Activated naive CD4-positive, alpha-beta T cell treated with anti-CD3 and anti-CD28 coated beads for 36 hours (primary cell): ENCODE results near the gene KAZN. TPM values are rescaled to one million over a fixed set of nuclear protein-coding genes. Genes with fewer than 3 reads are reported as not detected.

ENCODE experiments used
- CTCF ChIA-PET: fragments of 350-600 bp; sonication (Branson Sonifier 250); formaldehyde crosslinking; loops from one replicate; lab custom pipeline; 2021; ENCODE audit warnings: antibody characterized with exemption; lab: Charles Lee
- DNase-seq: peaks from one replicate; pipeline ENCODE4 v3.0.0-alpha.2; 2020
- H3K27ac Mint-ChIP-seq: one replicate; pipeline ENCODE4 v1.8.0; 2021; ENCODE audit warnings: mild to moderate bottlenecking, mixed read lengths
- H3K27me3 Mint-ChIP-seq: one replicate; pipeline ENCODE4 v1.8.0; 2021; ENCODE audit warnings: low read depth, mixed read lengths
- H3K36me3 Mint-ChIP-seq: one replicate; pipeline ENCODE4 v1.8.0; 2021; ENCODE audit warnings: low read depth, mixed read lengths
- H3K4me1 Mint-ChIP-seq: one replicate; pipeline ENCODE4 v1.8.0; 2021; ENCODE audit warnings: low read depth, mixed read lengths
- H3K4me3 Mint-ChIP-seq: one replicate; pipeline ENCODE4 v1.8.0; 2021; ENCODE audit warnings: mild to moderate bottlenecking, moderate library complexity, mixed read lengths
- H3K9me3 Mint-ChIP-seq: one replicate; pipeline ENCODE4 v1.8.0; 2021; ENCODE audit warnings: mixed read lengths
- intact Hi-C: fragments of 100-400 bp; cut with micrococcal nuclease; formaldehyde crosslinking; loops from one replicate; pipeline ENCODE4 v1.15.1; 2023
- total RNA-seq, 2 experiments: library from RNA; stranded (reverse); gene quantifications; one replicate each; pipeline ENCODE4 v1.2.3, GENCODE V29; 2021

The KAZN gene
- total RNA-seq, 2 experiments from 2014 or later, result 0.55 to 0.59 TPM

DNA sequence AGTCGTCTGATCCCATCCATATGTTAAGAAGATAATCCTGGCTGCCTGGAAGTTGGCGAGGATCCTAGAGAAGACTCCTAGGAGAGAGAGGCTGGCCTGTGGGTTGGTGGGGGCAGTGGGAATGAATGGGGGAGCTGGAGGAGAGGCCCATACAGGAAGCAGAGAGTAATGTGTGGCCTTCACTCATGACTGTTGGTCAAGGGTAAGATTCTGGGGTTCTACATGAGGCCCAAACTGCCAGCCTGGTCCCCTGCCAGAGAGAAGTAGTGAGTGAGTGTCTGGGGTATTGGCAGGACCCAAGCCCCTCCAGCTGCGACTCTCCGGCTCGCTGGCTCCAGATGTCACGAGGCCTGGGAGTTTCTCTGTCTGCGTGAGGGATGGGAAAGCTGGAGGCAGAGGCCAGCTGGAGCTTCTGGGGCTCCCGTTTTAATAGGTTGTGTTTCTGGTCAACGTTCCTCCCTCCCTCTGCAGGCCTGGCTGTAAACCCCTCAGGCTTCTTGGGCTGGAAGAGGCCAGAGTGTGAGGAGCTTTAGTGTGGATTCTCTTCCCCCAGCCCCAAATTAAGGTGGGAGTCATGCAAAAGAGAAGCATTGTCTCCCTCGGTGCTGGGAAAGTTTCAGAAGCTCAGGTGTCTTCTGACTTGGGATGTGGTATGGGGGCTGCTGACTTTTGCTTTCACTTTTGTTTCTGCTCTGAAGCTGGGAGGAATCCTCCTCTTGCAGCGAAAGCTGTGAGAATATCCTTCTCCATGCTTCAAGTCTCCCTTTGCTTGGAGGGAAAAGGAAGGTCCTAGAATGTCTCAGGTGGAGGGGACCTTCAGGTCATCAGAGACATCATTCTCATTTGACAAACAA, 557.6 kb downstream of the KAZN start:
- H3K4me1 Mint-ChIP-seq, result peaks cover 30% of the 10 kb centered on the region
- intact Hi-C loops, result no loop called here
- no peaks in the 10 kb centered on the region for H3K9me3 Mint-ChIP-seq
- H3K27me3 Mint-ChIP-seq, result peaks cover 23% of the 10 kb centered on the region
- DNase-seq, result no peak
- peak overlapping the region; percentile 29 for H3K4me3 Mint-ChIP-seq
- CTCF ChIA-PET, result interaction anchor here (0.5 to 2.2 kb wide), 4 partner anchors 27 to 116 kb away, joined by 3 to 8 read pairs (median 3); no protein-coding TSS in a partner anchor
- no peaks in the 10 kb centered on the region for H3K36me3 Mint-ChIP-seq
- H3K27ac Mint-ChIP-seq, result no peak overlapping the region

GRCh38 chr1:15156807-15157380, 558.4 kb downstream of the KAZN start:
- Mint-ChIP-seq H3K4me3 (no peak overlapping the region), H3K27me3 (peaks cover 16% of the 10 kb centered on the region), H3K4me1 (peaks cover 30% of the 10 kb centered on the region), H3K9me3 (no peaks in the 10 kb centered on the region), H3K36me3 (no peaks in the 10 kb centered on the region), H3K27ac (no peak overlapping the region)
- CTCF ChIA-PET, result interaction anchor here (0.9 to 2.2 kb wide), 3 partner anchors 28 to 115 kb away, joined by 3 to 8 read pairs (median 3); no protein-coding TSS in a partner anchor
- DNase-seq, result no peak
- intact Hi-C loops, result no loop called here

DNA sequence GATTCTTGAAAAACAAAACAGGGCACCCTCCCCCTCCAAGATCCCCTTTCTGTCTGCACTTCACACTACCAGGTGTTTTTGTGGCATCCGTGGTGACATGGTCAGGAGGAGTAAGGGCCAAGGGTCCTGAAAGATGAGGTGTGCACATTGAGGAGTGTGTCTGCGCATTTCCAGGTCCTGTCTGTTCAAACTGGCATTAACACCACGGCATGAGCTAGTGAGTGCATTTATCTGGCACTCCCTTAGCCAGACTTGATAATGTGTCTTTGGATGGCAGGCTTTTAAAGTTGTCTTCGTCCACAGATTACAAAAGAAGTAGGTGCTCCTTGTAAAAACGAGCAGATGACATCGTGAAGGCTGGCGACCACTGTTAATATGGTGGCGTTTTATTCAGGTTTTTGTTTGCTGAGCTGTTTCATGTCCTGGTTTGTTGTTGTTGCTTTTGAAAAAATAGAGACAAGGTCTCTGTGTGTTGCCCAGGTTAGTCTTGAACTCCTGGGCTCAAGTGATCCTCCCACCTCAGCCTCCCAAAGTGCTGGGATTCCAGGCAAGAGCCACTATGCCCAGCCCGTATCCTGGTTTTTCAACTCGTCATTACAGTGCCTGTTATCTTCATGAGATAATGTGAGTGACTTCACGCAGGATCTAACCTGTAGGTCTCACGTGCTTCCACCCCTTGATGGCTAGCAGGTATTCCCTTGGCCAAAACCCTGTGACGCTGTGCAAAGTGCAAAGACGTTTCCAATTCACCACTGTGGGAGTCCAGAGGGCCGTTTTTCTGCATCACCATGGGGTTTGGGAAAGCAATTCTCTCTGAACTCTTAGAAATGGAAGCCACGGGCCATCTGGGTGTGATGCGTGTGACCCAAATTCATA, 559.3 kb downstream of the KAZN start:
- Mint-ChIP-seq H3K27ac (no peak overlapping the region), H3K36me3 (no peaks in the 10 kb centered on the region), H3K4me1 (peaks cover 30% of the 10 kb centered on the region), H3K9me3 (no peaks in the 10 kb centered on the region), H3K4me3 (no peak overlapping the region), H3K27me3 (peaks cover 10% of the 10 kb centered on the region)
- no peak for DNase-seq
- intact Hi-C loops, result no loop called here
- CTCF ChIA-PET, result interaction anchor here (0.7 to 2.2 kb wide), 4 partner anchors 29 to 114 kb away, joined by 3 to 8 read pairs (median 3); no protein-coding TSS in a partner anchor

- Mint-ChIP-seq H3K4me3 (no peak overlapping the region), H3K4me1 (peaks cover 26% of the 10 kb centered on the region), H3K27ac (no peak overlapping the region), H3K9me3 (no peaks in the 10 kb centered on the region), H3K27me3 (peaks cover 6% of the 10 kb centered on the region), H3K36me3 (no peaks in the 10 kb centered on the region)
- DNase-seq, result no peak
- intact Hi-C loops, result no loop called here
- CTCF ChIA-PET, result no interaction called here
These were observed 560.2 kb downstream of the KAZN start for GRCh38 chr1:15158506-15159165.

GRCh38 chr1:15159166-15159555, 560.7 kb downstream of the KAZN start:
- H3K4me3 Mint-ChIP-seq, result no peak overlapping the region
- peaks cover 25% of the 10 kb centered on the region for H3K4me1 Mint-ChIP-seq
- H3K36me3 Mint-ChIP-seq, result no peaks in the 10 kb centered on the region
- no peak overlapping the region for H3K27ac Mint-ChIP-seq
- no peak for DNase-seq
- peaks cover 6% of the 10 kb centered on the region for H3K27me3 Mint-ChIP-seq
- H3K9me3 Mint-ChIP-seq, result no peaks in the 10 kb centered on the region
- intact Hi-C loops, result no loop called here
- CTCF ChIA-PET, result no interaction called here

GRCh38 chr1:15160626-15161025, 562.1 kb downstream of the KAZN start:
- no peaks in the 10 kb centered on the region for H3K36me3 Mint-ChIP-seq
- no peak overlapping the region for H3K4me3 Mint-ChIP-seq
- DNase-seq, result no peak
- H3K9me3 Mint-ChIP-seq, result no peaks in the 10 kb centered on the region
- H3K27me3 Mint-ChIP-seq, result peaks cover 3% of the 10 kb centered on the region
- no peak overlapping the region for H3K27ac Mint-ChIP-seq
- intact Hi-C loops, result no loop called here
- CTCF ChIA-PET, result interaction anchor here (0.5 to 1.7 kb wide), 3 partner anchors 9 to 1738 kb away, joined by 3 to 4 read pairs (median 3); no protein-coding TSS in a partner anchor
- H3K4me1 Mint-ChIP-seq, result peaks cover 16% of the 10 kb centered on the region

GRCh38 chr1:15167386-15167785, 568.9 kb downstream of the KAZN start:
- Mint-ChIP-seq H3K27me3 (peaks cover 11% of the 10 kb centered on the region), H3K36me3 (no peaks in the 10 kb centered on the region), H3K4me3 (no peak overlapping the region), H3K27ac (no peak overlapping the region), H3K4me1 (no peaks in the 10 kb centered on the region), H3K9me3 (no peaks in the 10 kb centered on the region)
- CTCF ChIA-PET, result no interaction called here
- no peak for DNase-seq
- intact Hi-C loops, result no loop called here
